Mesendoderm (in vitro differentiated cells): Measurements from ENCODE around the gene HAO2.
"Not testable (repeated sequence)": the region's sequence is repeated elsewhere in the genome, so short reads cannot be mapped to it uniquely, and the experiment has no call there.

ENCODE experiments used
- DNase-seq: peaks from one replicate; pipeline ENCODE4 v3.0.0; 2013
- H2AK5ac ChIP-seq: 2 replicates; pipeline ENCODE4 v1.6.1; 2013; ENCODE audit warnings: low read length, inconsistent platforms
- H2BK120ac ChIP-seq: 2 replicates; pipeline ENCODE4 v1.6.1; 2013; ENCODE audit warnings: low read depth, mild to moderate bottlenecking, low read length, moderate library complexity, mixed read lengths
- H2BK15ac ChIP-seq: replicated peaks from 2 replicates; pipeline ENCODE4 v1.6.1; 2013; ENCODE audit warnings: low read depth, mild to moderate bottlenecking, moderate library complexity
- H2BK5ac ChIP-seq: 2 replicates; pipeline ENCODE4 v1.6.1; 2013; ENCODE audit warnings: low read length, inconsistent platforms
- H3K18ac ChIP-seq: 2 replicates; pipeline ENCODE4 v1.6.1; 2013; ENCODE audit warnings: mild to moderate bottlenecking, low read length, mixed read lengths
- H3K23ac ChIP-seq: one replicate; pipeline ENCODE4 v1.6.1; 2013; ENCODE audit warnings: low read length
- H3K27ac ChIP-seq: 2 replicates; pipeline ENCODE4 v1.5.1; 2013; ENCODE audit warnings: low read depth, mild to moderate bottlenecking, inconsistent platforms, low read length, moderate library complexity
- H3K27me3 ChIP-seq: 2 replicates; pipeline ENCODE4 v1.6.1; 2013; ENCODE audit warnings: low read length, control low read depth, mild to moderate bottlenecking, inconsistent platforms; ENCODE audit not compliant: insufficient read depth, poor library complexity
- H3K36me3 ChIP-seq: 2 replicates; pipeline ENCODE4 v1.6.1; 2013; ENCODE audit warnings: low read length, inconsistent platforms; ENCODE audit not compliant: control insufficient read depth, insufficient read depth
- H3K4ac ChIP-seq: one replicate; pipeline ENCODE4 v1.6.1; 2013; ENCODE audit warnings: low read depth, mild to moderate bottlenecking, low read length, moderate library complexity
- H3K4me1 ChIP-seq: 2 replicates; pipeline ENCODE4 v1.6.1; 2013; ENCODE audit warnings: low read depth, low read length, inconsistent platforms; ENCODE audit not compliant: control insufficient read depth
- H3K4me2 ChIP-seq: 2 replicates; pipeline ENCODE4 v1.6.1; 2013; ENCODE audit warnings: low read length
- H3K4me3 ChIP-seq: 2 replicates; pipeline ENCODE4 v1.5.1; 2013; ENCODE audit warnings: mild to moderate bottlenecking, low read length
- H3K56ac ChIP-seq: one replicate; pipeline ENCODE4 v1.6.1; 2013; ENCODE audit warnings: low read length
- H3K79me1 ChIP-seq: 2 replicates; pipeline ENCODE4 v1.6.1; 2013; ENCODE audit warnings: low read length, inconsistent platforms
- H3K79me2 ChIP-seq: 2 replicates; pipeline ENCODE4 v1.6.1; 2013; ENCODE audit warnings: mild to moderate bottlenecking, low read length; ENCODE audit not compliant: control insufficient read depth, insufficient read depth
- H3K9ac ChIP-seq: 2 replicates; pipeline ENCODE4 v1.6.1; 2013; ENCODE audit warnings: low read length, inconsistent platforms
- H4K5ac ChIP-seq: one replicate; pipeline ENCODE4 v1.6.1; 2013; ENCODE audit warnings: low read length
- H4K8ac ChIP-seq: one replicate; pipeline ENCODE4 v1.6.1; 2013; ENCODE audit warnings: low read depth, mild to moderate bottlenecking, control low read depth, low read length, moderate library complexity
- WGBS: extraction: QIAGEN DNeasy Blood & Tissue Kit; methylation state at CpG from one replicate; pipeline ENCODE4 v1.1.7; 2013; ENCODE audit warnings: low lambda C conversion rate, missing lambda C conversion rate; ENCODE audit not compliant: insufficient coverage; ENCODE audit errors: extremely low coverage; 5-methylcytosine and 5-hydroxymethylcytosine counted together

The HAO2 gene

GRCh38 chr1:119374208-119374874 is 5.8 kb downstream of the HAO2 start:
- no peak overlapping the region for H3K4me3 ChIP-seq
- H3K27ac ChIP-seq: no peak overlapping the region
- no peak overlapping the region for H4K8ac ChIP-seq
- WGBS: no CpG with 5 or more reads among the region's 4 CpGs
- no peak overlapping the region for H2BK120ac ChIP-seq
- H4K5ac ChIP-seq: no peak overlapping the region
- no peak for DNase-seq
- no peaks in the 10 kb centered on the region for H3K36me3 ChIP-seq
- H3K27me3 ChIP-seq: no peaks in the 10 kb centered on the region
- H3K79me1 ChIP-seq: no peaks in the 10 kb centered on the region
- H2AK5ac ChIP-seq: peak overlapping the region; percentile 12
- H2BK5ac ChIP-seq: no peak overlapping the region
- peaks cover 7% of the 10 kb centered on the region for H3K4me1 ChIP-seq
- H3K18ac ChIP-seq: no peak overlapping the region
- no peak overlapping the region for H3K23ac ChIP-seq
- H3K9ac ChIP-seq: no peak overlapping the region
- H3K79me2 ChIP-seq: no peaks in the 10 kb centered on the region
- no peak overlapping the region for H3K4me2 ChIP-seq
- H3K4ac ChIP-seq: no peak overlapping the region
- H3K56ac ChIP-seq: peak overlapping the region; percentile 11
- no peak overlapping the region for H2BK15ac ChIP-seq

GRCh38 chr1:119375366-119375765 is 6.8 kb downstream of the HAO2 start:
- Histone ChIP-seq H3K4ac (no peak overlapping the region), H3K9ac (no peak overlapping the region), H3K4me2 (no peak overlapping the region), H2AK5ac (no peak overlapping the region), H2BK5ac (no peak overlapping the region), H2BK15ac (no peak overlapping the region), H4K8ac (no peak overlapping the region), H3K4me1 (peaks cover 7% of the 10 kb centered on the region), H2BK120ac (no peak overlapping the region), H3K4me3 (no peak overlapping the region), H3K56ac (no peak overlapping the region), H4K5ac (no peak overlapping the region), H3K23ac (no peak overlapping the region), H3K27ac (no peak overlapping the region), H3K79me2 (no peaks in the 10 kb centered on the region), H3K36me3 (no peaks in the 10 kb centered on the region), H3K18ac (no peak overlapping the region), H3K27me3 (no peaks in the 10 kb centered on the region), H3K79me1 (no peaks in the 10 kb centered on the region)
- no peak for DNase-seq
- no CpG with 5 or more reads among the region's 1 CpG for WGBS

- H2BK5ac ChIP-seq: no peak overlapping the region
- no peak overlapping the region for H3K56ac ChIP-seq
- H3K18ac ChIP-seq: no peak overlapping the region
- no peak overlapping the region for H2AK5ac ChIP-seq
- no peak overlapping the region for H3K27ac ChIP-seq
- H3K79me1 ChIP-seq: no peaks in the 10 kb centered on the region
- H3K9ac ChIP-seq: no peak overlapping the region
- H3K4me2 ChIP-seq: no peak overlapping the region
- H3K4me1 ChIP-seq: peaks cover 7% of the 10 kb centered on the region
- H3K4ac ChIP-seq: no peak overlapping the region
- no peak overlapping the region for H4K5ac ChIP-seq
- DNase-seq: no peak
- H3K4me3 ChIP-seq: no peak overlapping the region
- H3K79me2 ChIP-seq: no peaks in the 10 kb centered on the region
- H2BK15ac ChIP-seq: no peak overlapping the region
- WGBS: no CpG with 5 or more reads among the region's 1 CpG
- H2BK120ac ChIP-seq: no peak overlapping the region
- H4K8ac ChIP-seq: no peak overlapping the region
- H3K23ac ChIP-seq: no peak overlapping the region
- no peaks in the 10 kb centered on the region for H3K36me3 ChIP-seq
- no peaks in the 10 kb centered on the region for H3K27me3 ChIP-seq
Observed at GRCh38 chr1:119376594-119376993, 8.0 kb downstream of the HAO2 start.

GRCh38 chr1:119377594-119377993 is 9.0 kb downstream of the HAO2 start:
- not testable (repeated sequence) for H2AK5ac ChIP-seq, H3K4ac ChIP-seq, H3K36me3 ChIP-seq, H3K79me1 ChIP-seq, H2BK120ac ChIP-seq, DNase-seq, H2BK15ac ChIP-seq, H3K56ac ChIP-seq, H3K23ac ChIP-seq, H3K4me2 ChIP-seq, H3K4me1 ChIP-seq, H3K18ac ChIP-seq, H4K8ac ChIP-seq, H4K5ac ChIP-seq, H2BK5ac ChIP-seq, H3K4me3 ChIP-seq, H3K27ac ChIP-seq, H3K27me3 ChIP-seq, H3K79me2 ChIP-seq, H3K9ac ChIP-seq
- WGBS: no CpG with 5 or more reads among the region's 2 CpGs

- WGBS: no CpG with 5 or more reads among the region's 1 CpG
- no peaks in the 10 kb centered on the region for H3K4me1 ChIP-seq
- no peak overlapping the region for H3K4me2 ChIP-seq
- H3K27ac ChIP-seq: no peak overlapping the region
- no peak overlapping the region for H2BK120ac ChIP-seq
- H3K56ac ChIP-seq: no peak overlapping the region
- H3K4me3 ChIP-seq: no peak overlapping the region
- H4K5ac ChIP-seq: no peak overlapping the region
- H2BK5ac ChIP-seq: no peak overlapping the region
- H3K79me1 ChIP-seq: no peaks in the 10 kb centered on the region
- H3K9ac ChIP-seq: no peak overlapping the region
- no peak overlapping the region for H3K18ac ChIP-seq
- H2AK5ac ChIP-seq: no peak overlapping the region
- H2BK15ac ChIP-seq: no peak overlapping the region
- no peak overlapping the region for H4K8ac ChIP-seq
- H3K4ac ChIP-seq: no peak overlapping the region
- no peak overlapping the region for H3K23ac ChIP-seq
- H3K27me3 ChIP-seq: no peaks in the 10 kb centered on the region
- no peak for DNase-seq
- H3K36me3 ChIP-seq: no peaks in the 10 kb centered on the region
- no peaks in the 10 kb centered on the region for H3K79me2 ChIP-seq
Observed at GRCh38 chr1:119379117-119379516, 10.5 kb downstream of the HAO2 start.

GRCh38 chr1:119380304-119380703 is 11.7 kb downstream of the HAO2 start:
- no peak overlapping the region for H2BK120ac ChIP-seq
- H3K4ac ChIP-seq: no peak overlapping the region

More at GRCh38 chr1:119380304-119380703, 11.7 kb downstream of the HAO2 start:
- Histone ChIP-seq H3K9ac (no peak overlapping the region), H2BK15ac (no peak overlapping the region), H2BK5ac (no peak overlapping the region), H4K8ac (no peak overlapping the region), H3K36me3 (no peaks in the 10 kb centered on the region), H3K27ac (no peak overlapping the region), H4K5ac (no peak overlapping the region), H3K23ac (no peak overlapping the region), H3K27me3 (no peaks in the 10 kb centered on the region), H3K4me2 (no peak overlapping the region), H3K56ac (no peak overlapping the region), H3K79me1 (no peaks in the 10 kb centered on the region), H3K4me1 (no peaks in the 10 kb centered on the region), H3K4me3 (no peak overlapping the region), H2AK5ac (no peak overlapping the region), H3K79me2 (no peaks in the 10 kb centered on the region), H3K18ac (no peak overlapping the region)
- WGBS: no CpG with 5 or more reads among the region's 2 CpGs
- no peak for DNase-seq
